ENCODE measurements around the gene AAMP.

Gene AAMP

GRCh38 chr2:218310853-218311540 is 41.1 kb upstream of the AAMP start:
- Histone ChIP-seq H2AFZ (ENCODE audit: low read depth) (no peak overlapping the region), H3K27ac (no peak overlapping the region), H4K20me1 (ENCODE audit: insufficient read depth) (no peaks in the 10 kb centered on the region), H3K4me2 (no peak overlapping the region), H3K9ac (no peak overlapping the region), H3K27me3 (ENCODE audit: insufficient read depth, low read depth) (no peaks in the 10 kb centered on the region), H3K36me3 (ENCODE audit: insufficient read depth) (no peaks in the 10 kb centered on the region), H3K4me3 (IDR thresholded peaks at IDR 0.05; ENCODE audit: insufficient read depth, low read depth, low read length) (no peak overlapping the region), H3K79me2 (ENCODE audit: insufficient read depth, low read depth) (no peaks in the 10 kb centered on the region), H3K4me1 (ENCODE audit: low read depth, poor library complexity, severe bottlenecking) (peaks cover 22% of the 10 kb centered on the region)
- TF ChIP-seq CTCF (conservative IDR thresholded peaks at IDR 0.05; ENCODE audit: low read depth, low read length) = no peak

GRCh38 chr2:218307415-218308090 is 37.6 kb upstream of the AAMP start:
- H3K27ac ChIP-seq = no peak overlapping the region
- H3K4me3 ChIP-seq (IDR thresholded peaks at IDR 0.05; ENCODE audit: insufficient read depth, low read depth, low read length) = no peak overlapping the region
- H3K27me3 ChIP-seq (ENCODE audit: insufficient read depth, low read depth) = no peaks in the 10 kb centered on the region
- H3K4me2 ChIP-seq = no peak overlapping the region
- H3K4me1 ChIP-seq (ENCODE audit: low read depth, poor library complexity, severe bottlenecking) = peaks cover under 1% of the 10 kb centered on the region
- H3K36me3 ChIP-seq (ENCODE audit: insufficient read depth) = no peaks in the 10 kb centered on the region
- TF ChIP-seq CTCF (conservative IDR thresholded peaks at IDR 0.05; ENCODE audit: low read depth, low read length) = no peak
- H2AFZ ChIP-seq (ENCODE audit: low read depth) = no peak overlapping the region
- H3K79me2 ChIP-seq (ENCODE audit: insufficient read depth, low read depth) = no peaks in the 10 kb centered on the region
- H3K9ac ChIP-seq = no peak overlapping the region
- no peaks in the 10 kb centered on the region for H4K20me1 ChIP-seq (ENCODE audit: insufficient read depth)

GRCh38 chr2:218306184-218306920 is 36.4 kb upstream of the AAMP start:
- Histone ChIP-seq H3K4me3 (IDR thresholded peaks at IDR 0.05; ENCODE audit: insufficient read depth, low read depth, low read length) (no peak overlapping the region), H2AFZ (ENCODE audit: low read depth) (no peak overlapping the region), H3K36me3 (ENCODE audit: insufficient read depth) (no peaks in the 10 kb centered on the region), H3K9ac (no peak overlapping the region), H3K4me2 (no peak overlapping the region), H3K4me1 (ENCODE audit: low read depth, poor library complexity, severe bottlenecking) (peaks cover 2% of the 10 kb centered on the region), H3K27ac (no peak overlapping the region), H3K27me3 (ENCODE audit: insufficient read depth, low read depth) (no peaks in the 10 kb centered on the region), H4K20me1 (ENCODE audit: insufficient read depth) (no peaks in the 10 kb centered on the region), H3K79me2 (ENCODE audit: insufficient read depth, low read depth) (no peaks in the 10 kb centered on the region)
- TF ChIP-seq CTCF (conservative IDR thresholded peaks at IDR 0.05; ENCODE audit: low read depth, low read length) = no peak

GRCh38 chr2:218305383-218305782 is 35.4 kb upstream of the AAMP start:
- Histone ChIP-seq H3K4me3 (IDR thresholded peaks at IDR 0.05; ENCODE audit: insufficient read depth, low read depth, low read length) (no peak overlapping the region), H3K27ac (no peak overlapping the region), H3K79me2 (ENCODE audit: insufficient read depth, low read depth) (no peaks in the 10 kb centered on the region), H4K20me1 (ENCODE audit: insufficient read depth) (no peaks in the 10 kb centered on the region), H3K27me3 (ENCODE audit: insufficient read depth, low read depth) (no peaks in the 10 kb centered on the region), H3K4me1 (ENCODE audit: low read depth, poor library complexity, severe bottlenecking) (peaks cover 7% of the 10 kb centered on the region), H3K36me3 (ENCODE audit: insufficient read depth) (no peaks in the 10 kb centered on the region), H2AFZ (ENCODE audit: low read depth) (no peak overlapping the region), H3K9ac (no peak overlapping the region), H3K4me2 (no peak overlapping the region)
- no peak for TF ChIP-seq CTCF (conservative IDR thresholded peaks at IDR 0.05; ENCODE audit: low read depth, low read length)
